ENCODE results near the gene RPTOR.

Gene RPTOR

DNA sequence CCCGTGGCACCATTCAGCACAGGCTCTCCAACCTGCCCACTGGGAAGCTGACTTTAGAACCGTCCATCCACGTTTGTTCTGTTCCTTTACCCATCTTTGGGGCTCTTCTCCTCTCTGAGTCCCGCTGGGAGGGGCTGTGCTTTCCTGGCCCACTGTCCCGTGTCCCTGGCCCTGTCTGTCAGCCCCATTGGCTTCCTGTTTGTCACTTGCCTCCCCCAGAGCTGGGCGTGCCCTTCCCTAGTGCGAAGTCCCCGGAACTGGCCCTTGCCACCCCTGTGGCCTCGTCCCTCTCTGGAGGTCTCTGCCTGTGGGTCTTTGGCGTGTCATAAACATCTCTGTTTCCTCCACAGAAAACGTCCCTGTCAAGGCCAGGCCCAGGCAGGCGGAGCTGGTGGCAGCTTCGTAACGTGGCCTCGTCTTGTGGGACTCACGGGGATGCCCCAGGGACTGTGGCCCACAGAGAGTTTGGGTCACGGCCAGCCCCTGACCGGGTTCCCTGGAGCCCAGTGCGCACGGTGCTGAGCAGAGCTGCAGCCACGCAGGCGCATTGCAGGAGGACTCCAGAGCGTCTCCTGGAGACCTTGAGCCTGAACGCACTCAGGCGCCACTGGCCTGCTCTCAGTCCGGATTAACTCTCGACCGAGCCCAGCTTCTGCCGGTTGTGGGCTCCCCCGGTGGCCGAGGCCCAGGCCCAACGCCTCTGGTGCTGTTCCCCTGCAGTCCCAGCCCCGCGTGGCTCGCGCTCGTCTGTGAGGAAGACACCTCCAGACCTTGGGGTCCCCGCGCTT, 454.3 kb downstream of the RPTOR start:
- no peak for DNase-seq (ENCODE audit: low read depth)

DNA sequence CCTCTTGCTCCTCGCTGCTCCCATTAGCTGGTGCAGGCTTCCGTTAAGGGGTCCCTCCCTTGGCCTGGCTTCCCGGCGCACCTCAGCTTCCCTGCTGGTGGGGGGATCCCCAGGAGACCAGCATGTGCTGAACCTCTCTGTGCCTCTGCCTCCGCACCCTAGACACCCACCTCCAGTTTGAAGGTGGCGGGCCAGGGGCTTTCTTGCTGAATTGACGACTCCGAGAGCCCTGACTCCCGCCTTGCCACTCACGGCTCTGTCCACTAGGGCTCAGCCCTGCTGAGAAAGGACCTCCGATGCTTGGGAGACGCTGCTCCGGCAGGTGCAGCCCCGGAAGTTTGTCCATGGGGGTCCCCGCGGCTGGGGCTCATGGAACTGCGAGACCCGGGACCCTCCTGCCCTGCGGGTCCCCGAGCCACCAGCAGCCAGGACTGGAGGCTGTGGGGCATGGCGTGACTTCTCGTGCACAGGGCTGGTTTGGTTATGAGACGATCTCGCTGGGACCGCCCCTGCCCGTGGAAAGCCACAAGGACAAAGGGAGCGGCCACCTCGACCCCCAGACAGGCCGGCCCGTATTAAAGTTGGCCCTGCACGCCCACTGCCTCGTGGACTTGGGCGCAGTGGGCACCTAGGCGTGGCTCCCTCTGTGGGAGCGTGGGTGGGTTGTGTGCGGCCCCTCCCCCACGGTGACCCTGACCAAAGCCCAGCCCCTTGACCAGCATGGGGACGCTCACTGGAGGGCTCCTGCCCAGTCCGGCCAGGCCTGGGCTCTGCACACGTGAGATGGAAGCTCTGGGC, 455.1 kb downstream of the RPTOR start:
- no peak for DNase-seq (ENCODE audit: low read depth)

DNA sequence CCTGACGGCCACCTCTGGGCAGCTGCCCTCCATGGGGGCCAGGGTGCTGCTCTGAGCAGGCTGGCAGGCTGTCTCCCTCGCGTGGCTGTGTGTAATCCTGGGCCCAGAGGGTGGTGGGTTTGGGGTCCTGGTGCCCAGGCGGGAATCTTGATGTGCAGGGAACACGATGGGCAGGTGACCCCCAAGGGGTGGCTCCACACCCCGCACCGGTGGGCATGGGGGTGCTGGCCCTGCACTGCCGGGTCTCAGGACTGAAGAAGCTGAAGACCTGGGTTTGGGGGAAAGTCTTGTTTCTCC, 455.6 kb downstream of the RPTOR start:
- DNase-seq (ENCODE audit: low read depth): no peak

DNA sequence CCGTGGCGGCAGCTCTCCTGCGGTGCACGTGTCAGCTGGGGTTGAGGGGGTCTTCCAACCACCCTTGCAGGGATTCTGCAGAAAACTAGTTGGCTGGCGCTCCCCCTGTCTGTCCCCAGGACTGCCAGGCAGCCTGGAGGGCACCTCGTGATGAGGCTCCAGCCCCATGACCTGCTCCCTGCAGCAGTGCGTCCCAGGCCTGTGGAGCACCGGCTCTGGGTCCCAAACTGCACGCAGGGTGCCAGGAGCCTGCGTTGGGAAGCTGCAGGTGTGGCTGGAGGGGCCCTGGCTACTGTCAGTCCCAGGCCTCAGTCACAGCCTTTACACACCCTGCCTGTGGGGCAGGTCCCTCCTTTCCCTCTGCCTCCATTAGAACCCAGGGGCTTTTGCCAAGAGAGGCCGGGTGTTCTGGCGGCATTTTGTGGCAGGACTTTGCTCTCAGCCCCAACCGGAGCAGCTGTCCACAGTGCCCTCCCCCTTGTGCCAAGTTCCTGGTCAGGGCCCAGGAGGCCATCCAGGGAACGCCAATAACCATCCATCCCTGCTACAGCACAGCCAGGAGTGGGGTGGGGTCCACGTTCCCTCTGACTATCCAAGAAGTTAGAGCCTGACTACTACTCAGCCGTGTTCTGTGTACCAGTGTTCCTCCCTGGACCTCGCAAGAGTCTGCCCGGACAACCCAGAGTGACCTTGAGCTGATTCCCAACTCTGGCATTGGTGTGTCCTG, 456.2 kb downstream of the RPTOR start:
- DNase-seq (ENCODE audit: low read depth): no peak

DNA sequence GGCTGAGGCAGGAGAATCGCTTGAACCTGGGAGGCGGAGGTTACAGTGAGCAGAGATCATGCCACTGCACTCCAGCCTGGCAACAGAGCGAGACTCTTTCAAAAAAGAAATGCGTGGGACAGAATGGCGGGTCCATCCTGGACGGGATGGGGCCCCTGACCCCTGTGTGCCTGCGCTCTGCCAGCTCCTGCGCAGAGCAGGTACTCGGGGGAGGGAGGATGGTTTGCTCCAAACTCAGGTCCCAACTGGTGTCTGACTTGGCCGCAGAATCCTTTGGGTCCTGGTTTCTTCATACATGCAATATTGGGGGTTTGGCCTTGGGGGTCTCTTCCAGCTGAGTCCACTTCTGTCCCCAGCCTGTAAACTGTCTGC, 457.4 kb downstream of the RPTOR start:
- DNase-seq (ENCODE audit: low read depth): no peak

DNA sequence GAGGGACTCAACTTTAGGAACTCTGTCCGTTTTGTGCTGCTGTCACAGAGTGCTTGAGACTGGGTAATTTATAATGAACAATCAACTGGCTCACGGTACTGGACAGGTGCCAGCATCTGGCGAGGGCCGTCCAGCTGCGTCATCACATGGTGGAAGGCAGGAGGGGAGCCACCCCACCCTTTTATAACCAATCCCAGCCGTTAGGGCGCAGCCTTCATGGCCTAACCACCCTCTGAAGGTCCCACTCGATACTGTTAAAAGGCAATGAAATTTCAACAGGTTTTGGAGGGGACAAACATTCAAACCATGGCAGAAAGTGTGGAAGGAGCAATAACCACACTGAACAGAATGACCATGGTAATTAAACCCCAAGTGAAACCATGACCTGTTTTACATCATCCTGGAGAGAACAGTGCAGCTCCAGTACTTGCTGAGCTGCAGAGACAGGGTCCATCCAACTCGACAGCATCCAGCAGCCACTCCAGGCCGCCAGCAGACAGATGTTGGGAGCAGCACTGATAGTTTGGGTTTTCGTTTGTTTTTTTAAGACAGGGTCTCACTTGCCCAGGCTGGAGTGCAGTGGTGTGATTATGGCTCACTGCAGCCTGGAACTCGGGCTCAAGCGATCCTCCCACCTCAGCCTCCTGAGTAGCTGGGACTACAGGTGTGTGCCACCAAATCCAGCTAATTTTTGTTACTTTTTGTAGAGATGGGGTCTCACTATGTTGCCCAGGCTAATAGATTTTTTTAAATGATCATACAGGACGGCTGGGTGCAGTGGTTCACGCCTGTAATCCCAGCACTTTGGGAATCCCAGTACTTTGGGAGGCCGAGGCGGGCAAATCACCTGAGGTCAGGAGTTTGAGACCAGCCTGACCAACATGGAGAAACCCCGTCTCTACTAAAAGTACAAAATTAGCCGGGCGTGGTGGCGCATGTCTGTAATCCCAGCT, 458.0 kb downstream of the RPTOR start:
- peak; percentile 74 for DNase-seq (ENCODE audit: low read depth)

DNA sequence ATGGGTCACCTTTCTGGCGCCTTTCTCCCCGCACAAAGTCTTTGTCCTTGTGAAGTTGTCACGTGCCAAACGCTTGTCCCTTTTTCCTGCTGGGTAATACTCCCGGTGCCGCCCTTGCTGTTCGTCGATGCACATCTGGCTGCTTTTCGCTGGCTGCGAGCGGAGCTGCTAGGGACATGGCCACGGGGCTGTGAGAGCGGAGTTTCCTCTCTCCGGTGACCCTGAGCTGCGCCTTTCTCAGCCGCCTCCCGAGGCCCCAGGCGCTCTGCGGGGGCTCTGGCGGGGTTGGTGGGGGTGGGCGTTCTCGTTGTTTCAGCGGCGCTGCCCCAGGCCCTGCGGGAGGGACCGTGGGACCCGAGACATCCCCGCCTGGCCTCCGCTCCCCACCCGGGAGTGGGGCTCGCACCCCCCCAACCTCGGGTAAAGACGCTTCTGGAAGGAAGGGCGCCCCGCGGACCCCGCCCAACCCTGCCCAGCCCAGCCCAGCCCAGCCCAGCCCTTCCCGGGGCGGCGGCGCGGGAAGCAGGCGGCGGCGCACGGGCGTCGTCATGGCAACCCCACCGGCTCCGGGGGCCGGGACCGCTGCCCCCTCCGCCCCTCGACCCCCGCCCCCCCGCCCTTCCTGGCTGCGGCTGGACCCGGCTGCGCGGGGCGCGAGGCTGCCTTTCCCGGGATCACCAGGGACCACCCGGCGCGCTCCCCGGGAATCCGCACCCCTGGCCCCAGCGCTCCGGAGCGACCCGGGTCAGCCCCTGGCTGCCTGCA, 459.3 kb downstream of the RPTOR start:
- DNase-seq (ENCODE audit: low read depth): no peak

DNA sequence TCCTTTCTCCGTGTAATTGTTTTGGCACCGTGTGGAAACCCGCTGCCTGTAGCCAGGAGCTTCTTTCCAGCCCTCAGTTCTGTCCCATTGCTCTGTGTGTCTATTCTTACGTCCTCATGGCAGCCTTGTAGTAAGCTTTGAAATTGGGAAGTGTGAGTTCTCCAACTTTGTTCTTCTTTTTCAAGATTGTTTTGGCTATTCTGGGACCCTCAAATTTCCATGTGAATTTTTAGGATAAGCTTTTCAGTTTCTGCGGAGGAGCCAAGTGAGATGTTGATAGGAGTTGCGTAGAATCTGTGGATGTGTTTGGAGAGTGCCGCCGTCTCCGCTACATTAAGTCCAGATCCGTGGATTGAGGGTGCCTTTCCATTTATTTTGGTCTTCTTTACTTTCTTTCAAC, 462.3 kb downstream of the RPTOR start:
- DNase-seq (ENCODE audit: low read depth): no peak

DNA sequence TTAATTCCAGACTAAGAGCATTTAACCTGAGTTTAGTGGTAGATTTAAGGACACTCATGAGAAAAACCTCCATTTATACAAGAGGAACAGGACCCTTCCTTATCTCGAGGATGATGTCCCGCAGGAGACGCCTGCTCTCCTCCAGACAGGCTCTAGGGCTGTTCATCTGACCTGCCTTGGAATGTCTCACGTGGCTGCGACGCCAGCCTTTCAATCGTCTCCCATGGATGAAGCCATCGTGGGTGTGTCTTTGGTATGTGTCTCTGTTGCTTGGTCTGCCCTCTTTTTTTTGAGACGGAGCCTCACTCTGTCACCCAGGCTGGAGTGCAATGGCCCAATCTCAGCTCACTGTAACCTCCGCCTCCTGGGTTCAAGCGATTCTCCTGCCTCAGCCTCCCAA, 463.5 kb downstream of the RPTOR start:
- no peak for DNase-seq (ENCODE audit: low read depth)

DNA sequence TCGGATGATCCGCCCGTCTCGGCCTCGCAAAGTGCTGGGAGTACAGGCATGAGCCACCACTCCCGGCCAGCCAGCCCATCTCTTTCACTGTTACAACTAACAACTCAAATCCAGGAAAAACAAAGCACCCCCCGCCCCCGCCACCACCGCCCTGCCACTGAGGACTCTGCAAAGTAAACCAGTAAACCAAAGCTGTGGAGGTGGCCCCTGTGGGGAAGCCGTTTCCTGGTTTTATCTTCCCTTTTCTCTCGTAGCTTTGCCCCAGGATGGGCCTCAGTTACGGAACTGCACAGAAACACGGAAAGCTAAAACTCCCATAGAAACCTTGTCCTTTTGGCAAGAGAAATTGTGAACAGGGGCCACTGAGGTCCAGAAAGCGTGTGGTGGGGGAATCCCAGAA, 464.5 kb downstream of the RPTOR start:
- DNase-seq (ENCODE audit: low read depth): no peak

DNA sequence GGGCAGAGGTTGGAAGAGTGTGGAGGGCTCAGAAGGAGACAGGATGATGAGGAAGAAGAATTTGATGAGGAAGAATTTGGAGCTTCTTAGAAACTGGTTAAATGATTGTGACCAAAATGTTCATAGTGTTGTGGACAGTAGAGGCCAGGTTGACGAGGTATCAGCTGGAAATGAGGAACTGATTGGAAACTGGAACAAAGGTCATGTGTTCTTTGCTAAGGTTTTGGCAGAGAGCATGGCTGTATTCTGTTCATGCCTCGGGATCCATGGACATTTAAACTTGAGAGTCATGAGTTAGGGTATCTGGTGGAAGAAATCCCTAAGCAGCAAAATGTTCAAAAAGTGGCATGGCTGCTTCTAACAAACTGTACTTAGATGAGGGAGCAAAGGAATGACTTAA, 466.3 kb downstream of the RPTOR start:
- no peak for DNase-seq (ENCODE audit: low read depth)

DNA sequence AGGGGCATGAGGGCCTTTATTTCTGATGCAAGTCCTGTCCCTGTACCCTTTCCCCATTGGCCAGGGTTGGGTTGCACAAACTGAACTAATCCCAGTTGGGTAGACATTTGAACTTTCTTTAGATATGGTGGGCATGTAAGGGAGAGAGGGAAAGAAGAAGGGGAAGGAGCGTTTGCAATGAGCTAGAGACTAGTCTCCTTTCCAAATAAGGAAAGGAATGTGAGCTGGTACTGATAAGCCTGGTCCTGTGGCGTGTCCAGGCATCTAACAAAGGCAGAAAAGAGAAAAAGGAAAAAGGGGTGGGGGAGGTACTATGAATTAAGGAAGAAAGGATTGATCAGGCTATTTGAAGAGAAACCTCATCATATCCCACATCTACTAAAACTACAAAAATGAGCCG, 467.3 kb downstream of the RPTOR start:
- DNase-seq (ENCODE audit: low read depth): no peak

DNA sequence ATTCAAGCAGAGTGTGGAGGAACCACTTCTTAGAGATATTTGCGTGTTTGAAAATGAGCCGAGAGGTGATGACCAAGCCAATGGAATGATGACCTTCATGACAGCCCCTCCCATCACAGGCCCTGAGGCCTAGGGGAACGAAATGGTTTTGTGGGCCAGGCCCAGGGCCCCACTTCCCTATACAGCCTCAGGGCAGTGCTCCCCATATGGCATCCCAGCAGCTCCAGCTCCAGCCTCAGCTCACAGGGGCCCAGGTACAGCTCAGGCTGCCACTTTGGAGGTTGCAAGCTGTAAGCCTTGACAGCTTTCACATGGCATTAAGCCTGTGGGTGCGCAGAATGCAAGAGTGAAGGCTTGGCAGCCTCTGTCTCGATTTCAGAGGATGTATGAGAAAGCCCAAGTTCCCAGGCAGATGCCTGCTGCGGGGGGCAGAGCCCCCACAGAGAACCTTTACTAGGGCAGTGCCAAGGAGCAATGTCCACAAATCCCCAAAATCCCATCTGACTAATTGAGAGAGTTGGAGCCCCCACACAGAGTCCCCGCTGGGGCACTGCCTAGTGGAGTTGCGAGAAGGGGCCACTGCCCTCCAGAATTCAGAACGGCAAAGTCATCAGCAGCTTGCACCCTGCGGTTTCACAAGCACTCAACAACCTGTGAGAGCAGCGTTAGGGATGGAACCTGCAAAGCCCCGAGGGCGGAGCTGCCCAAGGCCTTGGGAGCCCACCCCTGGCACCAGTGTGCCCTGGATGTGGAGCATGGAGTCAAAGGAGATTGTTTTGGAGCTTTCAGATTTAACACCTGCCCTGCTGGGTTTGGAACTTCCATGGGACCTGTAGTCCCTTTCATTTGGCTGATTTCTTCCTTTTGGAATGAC, 468.2 kb downstream of the RPTOR start:
- DNase-seq (ENCODE audit: low read depth): no peak

DNA sequence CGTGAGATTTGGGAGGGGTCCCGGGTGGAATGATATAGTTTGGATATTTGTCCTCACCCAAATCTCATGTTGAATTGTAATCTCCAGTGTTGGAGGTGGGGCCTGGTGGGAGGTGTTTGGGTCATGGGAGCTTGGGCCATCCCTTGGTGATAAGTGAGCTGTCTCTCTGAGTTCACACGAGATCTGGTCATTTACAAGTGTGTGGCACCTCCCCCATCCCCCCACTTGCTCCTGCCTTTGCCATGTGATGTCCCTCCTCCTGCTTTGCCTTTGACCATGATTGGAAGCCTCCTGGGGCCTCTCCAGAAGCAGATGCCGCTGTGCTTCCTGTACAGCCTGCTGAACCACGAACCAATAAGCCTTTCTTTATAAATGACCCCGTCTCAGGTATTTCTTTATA, 469.0 kb downstream of the RPTOR start:
- DNase-seq (ENCODE audit: low read depth): no peak

DNA sequence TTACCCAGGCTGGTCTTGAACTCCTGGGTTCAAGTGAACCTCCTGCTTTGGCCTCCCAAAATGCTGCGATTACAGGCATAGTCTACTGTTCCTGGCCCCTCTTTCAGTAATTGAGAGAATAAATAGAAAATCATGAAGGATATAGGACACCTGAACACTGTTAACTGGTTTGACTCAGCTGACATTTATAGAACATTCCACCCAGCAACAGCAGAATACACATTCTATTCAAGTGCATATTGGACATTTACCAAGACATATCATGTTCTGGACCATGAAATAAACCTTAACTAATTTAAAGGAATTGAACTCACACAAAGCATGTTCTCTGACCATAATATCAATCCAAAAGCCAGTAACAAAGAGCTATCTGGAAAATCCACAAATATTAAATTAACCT, 470.5 kb downstream of the RPTOR start:
- no peak for DNase-seq (ENCODE audit: low read depth)

Data from ELR (cell line).